Stimulated activated CD8-positive, alpha-beta memory T cell treated with anti-CD3 and anti-CD28 coated beads, Interleukin-7, amount 100 ng/mL, for 48 hours (primary cell): ENCODE data around the gene STARD7.
"Not testable (repeated sequence)": the region's sequence is repeated elsewhere in the genome, so short reads cannot be mapped to it uniquely, and the experiment has no call there.

Experiments used
- DNase-seq, 2 donors: peaks; one replicate each; pipeline ENCODE4 v3.0.0-alpha.2; 2020; ENCODE audit warnings: low read depth in 1 of 2; ENCODE audit errors: extremely low read depth in 1 of 2

Gene STARD7

DNA sequence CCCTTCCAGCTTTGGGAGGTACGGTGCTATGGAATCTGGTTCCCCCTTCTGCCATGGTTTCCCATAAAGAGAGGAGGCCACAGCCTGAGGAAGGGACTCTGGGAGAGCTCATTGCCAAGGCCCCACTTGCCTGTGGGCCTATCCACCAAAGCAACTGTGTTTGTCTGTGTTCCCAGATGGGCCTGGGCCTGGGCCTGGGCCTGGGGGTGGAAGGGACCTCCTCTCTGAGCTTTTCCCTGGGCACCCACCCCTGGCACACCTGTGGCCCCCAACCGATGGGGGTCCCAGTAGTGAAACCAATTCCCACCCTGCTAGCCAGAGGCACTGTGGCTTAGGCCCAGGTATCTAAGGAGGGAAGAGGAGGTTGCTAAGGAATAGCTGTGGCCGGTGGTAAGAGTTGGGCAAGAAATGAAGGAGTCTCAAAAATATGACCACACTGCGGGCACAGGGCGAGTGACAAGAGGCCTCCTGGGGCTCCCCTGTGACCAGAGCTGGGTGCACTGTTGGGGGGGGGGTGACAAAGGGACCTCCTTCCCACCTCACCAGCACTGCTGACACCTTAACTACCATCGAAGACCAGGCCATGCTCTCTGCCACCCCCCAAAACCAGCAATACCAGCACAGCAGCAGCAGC is 58.5 kb downstream of the STARD7 start:
- DNase-seq, result no peak

DNA sequence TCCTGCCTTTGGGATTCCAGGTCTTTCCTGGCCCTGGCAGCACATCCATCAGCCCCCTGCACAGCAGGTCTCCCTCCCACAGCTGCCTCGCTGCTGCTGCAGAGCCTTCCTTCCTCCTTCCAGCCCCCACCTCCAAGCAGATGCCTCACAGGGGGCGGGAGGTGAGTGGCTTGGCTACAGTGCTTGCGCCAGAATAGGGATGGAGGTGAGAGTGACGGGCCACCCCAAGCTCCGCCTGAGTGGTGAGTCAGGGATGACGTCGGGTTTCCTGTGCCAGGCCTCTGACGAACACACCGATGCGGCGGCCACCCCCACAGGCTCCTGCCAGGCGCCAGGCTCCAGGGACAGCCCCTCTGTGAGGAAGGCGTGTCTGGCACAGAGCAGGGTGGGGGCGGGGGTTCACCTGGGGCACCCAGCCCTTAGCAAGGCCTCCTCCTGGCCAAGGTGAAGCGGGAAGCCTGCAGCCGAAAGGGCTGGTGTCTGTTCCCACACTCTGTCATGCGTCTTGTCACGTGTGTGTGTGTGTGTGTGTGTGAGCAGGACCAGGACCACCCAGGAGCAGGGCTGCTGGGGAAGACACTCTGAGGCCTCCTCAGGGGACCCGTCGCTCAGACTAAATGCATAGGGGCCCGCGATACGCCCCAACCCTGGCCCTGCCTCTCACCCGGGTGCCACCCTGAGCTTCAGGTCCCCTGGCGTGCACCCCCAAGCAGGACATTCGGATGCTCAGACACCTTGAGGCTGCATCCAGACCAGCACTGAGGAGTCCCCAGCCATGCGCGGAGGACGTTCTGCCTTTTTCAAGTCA is 60.0 kb downstream of the STARD7 start:
- DNase-seq, result peak; percentile 94 to 99

DNA sequence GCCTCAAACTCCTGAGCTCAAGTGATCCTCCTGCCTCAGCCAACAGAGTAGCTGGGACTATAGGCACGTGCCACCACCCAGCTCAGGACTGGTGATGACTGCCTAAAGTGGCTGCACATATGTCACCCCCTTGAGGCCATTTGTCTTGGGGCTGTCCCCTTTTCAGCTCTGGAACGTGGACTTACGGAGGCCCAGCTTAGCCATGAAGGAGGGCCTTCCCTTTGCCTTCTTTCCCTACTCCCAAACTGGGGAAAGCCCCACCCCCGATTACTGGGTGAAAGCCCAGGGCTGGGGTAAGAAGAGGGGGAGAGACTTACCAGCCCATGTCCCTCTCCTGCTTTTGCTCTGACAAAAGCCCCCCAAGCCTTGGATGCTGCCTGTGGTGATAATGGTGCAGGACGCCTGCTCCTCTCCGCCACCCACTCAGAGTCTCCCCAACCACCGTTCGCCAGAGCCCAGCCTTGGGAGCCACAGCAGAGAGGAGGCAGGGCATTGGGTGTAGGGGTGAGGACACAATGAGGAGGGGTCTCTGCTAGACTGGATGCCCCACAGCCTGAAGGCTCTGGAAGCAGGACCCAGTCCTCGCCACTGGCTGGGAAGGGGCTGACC is 60.9 kb downstream of the STARD7 start:
- no peak for DNase-seq

DNA sequence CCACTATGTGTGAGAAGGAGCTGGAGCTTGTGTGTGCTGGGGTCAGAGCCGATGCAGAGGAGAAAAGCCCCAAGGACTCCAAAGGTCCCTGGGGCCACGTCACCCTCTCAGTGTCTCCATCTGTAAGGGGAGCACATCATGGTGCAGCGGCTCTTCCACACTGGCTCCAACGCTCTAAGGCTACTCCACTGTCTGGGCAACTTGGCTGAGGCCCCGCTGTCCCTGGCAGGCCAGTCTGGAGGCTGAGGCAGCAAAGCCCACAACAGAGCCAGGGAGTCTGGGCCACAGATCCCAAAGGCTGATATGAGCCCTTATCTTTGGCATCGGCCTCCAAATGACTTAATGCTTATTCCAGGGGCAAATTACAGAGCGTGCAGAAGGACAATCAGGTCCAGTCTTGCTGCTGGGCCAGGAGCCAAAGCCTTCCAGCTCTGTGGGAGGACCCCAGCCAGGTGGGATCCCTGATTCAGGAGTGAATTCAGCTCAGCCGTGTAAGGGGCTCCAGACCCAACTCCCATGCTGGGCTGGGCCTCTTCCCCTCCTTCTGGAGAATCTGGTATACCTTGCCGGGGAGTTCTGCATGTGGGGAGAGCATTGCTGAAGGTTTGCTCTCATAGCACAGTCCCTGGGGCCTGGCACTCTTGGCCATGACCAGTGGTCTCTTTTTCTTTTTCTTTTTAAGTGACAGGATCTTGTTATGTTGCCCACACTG is 61.6 kb downstream of the STARD7 start:
- no peak for DNase-seq

DNA sequence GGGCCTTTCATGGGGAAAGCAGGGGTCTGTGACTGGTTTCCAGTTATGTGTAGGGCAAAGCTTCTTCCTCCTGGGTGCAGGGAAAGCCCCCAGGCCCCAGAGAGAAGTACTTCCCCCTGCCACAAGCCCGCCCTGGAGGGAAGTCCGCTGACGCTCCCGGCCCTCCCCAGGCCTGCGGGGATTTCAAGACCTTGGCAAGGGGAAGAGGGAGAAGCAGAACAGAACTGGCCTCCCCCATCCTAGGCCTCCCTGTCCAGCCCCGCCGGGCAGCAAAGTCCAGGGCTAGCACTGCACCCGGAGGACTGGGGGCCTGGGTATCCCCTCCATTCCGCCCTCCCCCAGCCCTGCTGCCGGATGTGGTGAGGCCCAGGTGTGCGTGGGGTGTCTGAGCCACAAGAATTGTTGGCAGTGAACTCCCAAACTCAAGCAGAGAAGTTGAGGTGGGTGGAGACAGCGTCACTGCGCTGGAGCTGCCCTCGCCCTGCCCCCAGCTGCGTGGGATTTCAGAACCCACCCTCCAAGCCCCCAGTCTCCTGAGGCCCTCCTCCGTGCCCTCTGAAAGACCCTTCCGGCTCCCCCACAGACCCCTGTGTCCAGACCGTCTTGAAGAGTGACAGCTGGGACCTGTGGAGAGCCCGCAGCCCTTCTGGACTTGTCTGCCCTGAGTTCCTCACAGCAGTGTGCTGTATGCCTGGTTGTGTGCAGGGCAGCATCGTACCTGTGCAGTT is 62.3 kb downstream of the STARD7 start:
- peak in 1 of 2 donors; percentile 91 for DNase-seq

DNA sequence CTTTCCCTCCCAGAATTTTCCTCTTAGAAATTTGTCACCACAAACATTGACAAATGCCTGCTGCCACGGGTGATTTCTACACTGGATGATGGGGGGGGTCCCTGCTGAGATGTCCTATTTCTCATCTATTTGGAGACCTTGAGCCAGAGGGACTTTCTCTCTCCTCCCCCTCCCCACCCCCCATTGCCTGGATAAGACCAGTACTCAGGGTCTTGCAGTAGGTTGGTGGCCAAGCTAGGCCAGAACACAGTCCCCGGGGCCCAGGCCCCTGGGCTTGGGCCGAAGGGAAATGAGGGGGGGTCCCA is 62.8 kb downstream of the STARD7 start:
- no peak for DNase-seq

DNA sequence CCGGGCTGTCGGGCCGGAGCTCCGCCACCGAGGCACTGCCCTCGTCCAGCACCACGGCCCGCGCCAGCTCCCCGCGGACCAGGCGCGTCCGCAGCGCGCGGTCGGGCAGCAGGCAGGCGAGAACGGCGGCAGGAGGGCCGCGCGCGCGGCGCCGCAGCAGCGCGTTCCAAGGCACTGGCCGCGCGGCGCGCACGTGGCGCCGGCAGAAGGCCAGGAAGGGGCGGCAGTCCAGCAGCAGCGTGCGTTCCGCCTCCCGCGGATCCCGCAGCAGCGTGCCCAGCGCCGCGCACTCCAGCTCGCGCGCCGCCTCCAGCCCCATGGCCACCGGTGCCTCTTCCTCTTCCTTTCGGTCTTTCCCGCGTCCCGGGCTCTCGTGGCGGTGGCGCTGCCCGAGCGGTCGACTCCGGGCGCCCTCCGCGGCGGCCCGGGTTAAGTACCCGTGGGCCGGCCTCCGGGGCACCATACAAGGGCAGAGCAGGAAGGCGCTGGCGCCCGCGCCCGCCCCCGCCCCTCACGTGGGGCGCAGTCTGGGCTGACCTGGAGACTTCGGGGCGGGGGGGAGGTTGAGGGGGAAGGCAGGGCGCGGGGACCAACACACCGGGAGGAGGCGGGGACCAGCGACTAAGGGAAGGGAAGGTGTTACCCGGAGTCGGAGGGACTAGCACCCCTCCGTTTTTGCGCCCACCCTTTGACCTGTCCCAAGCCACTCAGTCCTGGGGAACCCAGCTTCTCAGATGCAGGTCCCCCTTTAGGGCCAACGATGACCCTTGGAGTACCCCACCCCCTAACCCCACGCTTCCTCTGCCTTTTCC is 63.4 kb downstream of the STARD7 start, which contains the start of gene DUSP2:
Gene DUSP2, minus strand, starts transcription at position 405 of the 812 bp plus-strand sequence. Its CDS starts 86 bp downstream, at position 319.
- peak; percentile 90 to 93 for DNase-seq

DNA sequence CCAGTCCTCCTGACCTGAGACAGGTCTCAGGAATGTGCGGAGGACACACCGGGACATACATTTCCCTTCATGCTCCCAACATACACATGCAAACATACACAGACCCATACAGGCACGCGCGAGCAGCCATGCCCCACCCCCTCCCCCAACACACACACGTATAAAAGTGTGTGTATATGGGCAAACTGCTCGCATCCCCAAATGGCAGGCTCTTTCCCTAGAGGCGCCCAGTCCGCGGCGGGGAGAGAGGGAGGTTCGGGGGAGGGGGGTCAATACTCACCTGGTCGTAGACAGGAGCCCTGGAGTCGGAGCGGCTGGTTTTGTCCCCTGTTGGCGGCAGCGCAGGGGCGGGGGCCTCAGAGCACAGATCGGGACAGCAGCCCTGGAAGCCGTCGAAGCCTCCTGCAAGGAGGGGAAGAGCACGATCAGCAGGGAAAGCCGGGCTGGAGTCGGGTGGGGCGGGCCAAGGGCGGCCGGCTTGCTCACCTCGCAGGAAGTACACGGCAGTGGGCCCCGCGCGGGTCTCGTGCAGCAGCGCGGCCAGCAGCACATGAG is 64.1 kb downstream of the STARD7 start:
- DNase-seq, result no peak

DNA sequence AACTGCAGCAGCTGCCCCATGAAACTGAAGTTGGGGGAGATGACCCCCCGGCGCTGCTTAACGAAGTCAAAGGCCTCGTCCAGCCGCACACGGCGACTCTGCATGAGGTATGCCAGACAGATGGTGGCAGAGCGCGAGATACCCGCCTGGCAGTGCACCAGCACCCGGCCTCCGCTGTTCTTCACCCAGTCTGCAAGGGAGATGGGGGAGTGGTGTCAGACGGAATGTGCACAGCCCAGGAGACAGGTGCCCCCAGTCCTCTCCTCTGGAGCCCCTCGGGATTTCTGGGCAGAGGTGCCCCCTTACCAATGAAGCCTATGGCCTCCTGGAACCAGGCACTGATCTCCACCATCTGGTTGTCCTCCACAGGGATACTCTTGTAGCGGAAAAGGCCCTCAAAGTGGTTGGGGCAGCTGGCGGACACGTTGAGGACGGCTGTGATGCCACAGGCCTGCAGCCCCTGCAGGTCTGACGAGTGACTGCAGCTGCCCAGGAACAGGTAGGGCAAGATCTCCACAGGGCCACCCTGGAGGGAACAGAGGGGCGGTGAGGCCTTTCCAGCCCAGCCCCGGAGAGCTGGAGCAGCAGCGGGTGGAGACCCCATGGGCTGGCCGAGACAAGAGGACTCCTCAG is 64.7 kb downstream of the STARD7 start:
- DNase-seq, result no peak

DNA sequence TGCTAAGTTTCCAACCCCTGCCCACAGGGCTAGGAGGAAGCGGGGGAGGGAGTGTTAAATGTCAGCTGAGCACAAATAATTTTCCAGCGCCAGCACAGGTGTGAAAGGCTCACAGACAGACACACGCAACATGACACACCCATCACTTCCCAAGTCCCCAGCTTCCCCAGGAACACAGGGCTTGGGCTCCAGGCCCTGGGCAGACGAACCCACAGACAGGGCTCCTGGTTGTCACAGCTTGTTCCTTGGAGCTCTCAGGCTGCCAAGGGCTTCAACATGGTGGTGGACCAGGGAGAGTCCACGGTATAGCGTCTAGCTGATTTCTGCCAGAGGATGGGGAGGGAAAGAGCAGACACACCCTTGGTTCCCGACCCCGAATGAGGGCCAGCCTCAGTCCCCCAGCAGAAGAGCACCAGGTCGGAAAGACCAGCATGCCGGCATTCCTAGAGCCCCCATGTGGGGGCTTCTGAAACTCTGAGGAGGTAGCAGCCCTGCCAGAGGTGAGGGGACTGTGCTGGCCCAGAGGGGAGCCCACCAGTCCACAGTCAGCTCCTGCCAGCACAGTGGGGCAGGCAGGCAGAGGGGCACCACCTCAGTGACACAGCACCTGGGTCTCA is 65.3 kb downstream of the STARD7 start:
- no peak for DNase-seq

DNA sequence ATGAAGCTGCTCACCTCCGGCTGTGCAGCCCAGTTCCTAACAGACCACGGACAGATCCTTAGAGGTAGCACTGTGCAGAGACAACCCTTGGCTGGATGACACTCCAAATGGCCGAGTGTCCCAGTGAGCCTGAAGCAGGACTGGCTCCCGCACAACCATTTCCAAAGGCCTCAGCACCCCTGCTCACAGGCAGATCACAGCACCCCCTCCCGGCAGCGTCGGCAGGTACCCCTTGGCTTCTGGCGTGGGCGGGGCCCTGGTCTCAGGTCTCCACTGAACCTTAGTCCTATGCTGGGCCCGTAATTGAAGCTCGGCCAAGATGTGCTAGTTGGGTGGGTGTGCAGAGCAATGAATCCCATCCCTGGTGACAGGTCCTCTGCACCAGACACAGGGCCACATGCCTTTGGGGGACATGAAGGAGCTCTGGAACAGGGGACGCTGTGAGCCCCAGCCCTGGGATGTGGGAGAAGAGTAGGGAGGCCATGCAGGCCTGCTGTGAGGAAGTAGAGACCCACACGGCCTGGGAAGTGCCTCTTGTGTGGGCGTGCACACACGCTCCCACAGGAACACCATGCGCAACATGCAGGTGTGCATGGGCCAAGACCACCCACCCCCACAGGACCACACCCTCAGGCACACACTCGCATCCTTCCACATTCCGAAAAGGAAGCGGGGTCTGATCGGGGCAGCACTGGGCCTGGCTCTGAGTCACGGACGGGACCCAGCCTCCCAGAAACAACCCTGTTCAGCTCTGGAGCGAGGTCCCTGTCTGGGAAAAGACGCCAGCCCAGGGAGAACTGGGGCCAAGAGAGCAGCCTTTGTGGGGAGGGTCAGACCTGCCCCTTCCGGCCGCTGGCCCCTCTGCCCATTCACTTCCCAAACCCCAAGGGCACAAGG is 66.2 kb downstream of the STARD7 start:
- DNase-seq, result peak in 1 of 2 donors; percentile 82

DNA sequence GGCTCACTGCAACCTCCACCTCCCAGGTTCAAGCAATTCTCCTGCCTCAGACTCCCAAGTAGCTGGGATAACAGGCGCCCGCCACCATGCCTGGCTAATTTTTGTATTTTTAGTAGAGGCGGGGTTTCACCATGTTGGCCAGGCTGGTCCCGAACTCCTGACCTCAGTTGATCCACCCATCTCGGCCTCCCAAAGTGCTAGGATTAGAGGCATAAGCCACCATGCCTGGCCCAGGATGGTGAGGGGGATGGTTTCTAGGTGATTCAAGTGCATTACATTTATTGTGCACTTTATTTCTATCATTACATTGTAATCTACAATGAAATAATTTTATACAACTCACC is 67.0 kb downstream of the STARD7 start:
- DNase-seq, result not testable (repeated sequence)

DNA sequence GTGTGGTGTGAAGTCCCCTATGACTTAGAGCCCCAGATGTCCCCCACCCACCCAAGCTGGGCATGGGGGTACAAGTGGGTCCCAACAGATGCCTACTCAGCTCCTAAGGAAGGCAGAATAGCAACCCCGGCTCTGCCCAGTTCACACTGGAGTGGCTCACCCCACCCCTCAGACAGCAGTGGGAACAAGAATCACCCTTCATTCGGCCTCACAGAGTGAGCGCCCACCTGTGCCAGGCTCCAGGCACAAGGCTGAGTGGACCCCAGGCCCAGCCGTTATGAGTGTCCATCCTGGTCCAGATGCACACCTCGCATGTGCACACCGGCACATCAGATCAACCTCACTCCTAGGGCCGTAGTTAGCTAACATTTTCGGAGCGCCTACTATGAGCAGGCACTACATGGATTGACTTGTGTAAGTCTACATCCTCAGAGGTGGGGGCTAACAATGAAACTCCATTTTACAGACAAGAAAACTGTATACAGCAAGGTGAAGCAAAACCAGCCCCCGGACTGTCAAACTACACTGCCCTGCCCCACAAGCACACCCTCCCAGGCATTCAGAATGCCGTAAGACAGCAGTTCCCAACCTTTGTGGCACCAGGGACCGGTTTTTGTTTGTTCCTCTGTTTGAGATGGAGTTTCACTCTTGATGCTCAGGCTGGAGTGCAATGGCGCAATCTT is 67.5 kb downstream of the STARD7 start:
- DNase-seq, result no peak

DNA sequence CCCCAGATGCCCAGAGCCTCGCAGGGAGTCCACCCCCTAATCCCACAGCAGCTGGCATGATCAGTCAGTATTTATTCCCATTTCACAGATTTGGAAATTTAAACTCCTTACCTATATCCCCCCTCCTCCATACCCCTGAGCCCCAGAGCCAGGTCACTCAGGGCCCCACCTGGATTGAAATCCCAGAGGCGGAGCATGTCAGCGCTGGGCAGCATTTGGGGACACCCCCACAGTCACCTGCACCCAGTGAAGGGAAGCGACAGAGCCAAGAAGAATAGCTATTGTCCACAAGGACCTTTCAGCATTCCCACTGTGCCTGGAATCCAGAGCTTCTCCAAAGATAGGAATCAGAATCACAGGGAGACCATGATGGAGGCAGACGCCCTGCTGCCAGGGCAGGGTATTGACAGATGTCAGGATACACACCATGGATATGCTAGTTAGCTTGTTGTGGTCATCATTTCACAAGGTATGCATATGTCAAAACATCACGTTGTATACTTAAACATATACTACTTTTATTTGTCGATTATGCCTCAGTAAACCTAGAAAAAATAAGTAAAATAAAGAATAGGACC is 69.4 kb downstream of the STARD7 start:
- no peak for DNase-seq

DNA sequence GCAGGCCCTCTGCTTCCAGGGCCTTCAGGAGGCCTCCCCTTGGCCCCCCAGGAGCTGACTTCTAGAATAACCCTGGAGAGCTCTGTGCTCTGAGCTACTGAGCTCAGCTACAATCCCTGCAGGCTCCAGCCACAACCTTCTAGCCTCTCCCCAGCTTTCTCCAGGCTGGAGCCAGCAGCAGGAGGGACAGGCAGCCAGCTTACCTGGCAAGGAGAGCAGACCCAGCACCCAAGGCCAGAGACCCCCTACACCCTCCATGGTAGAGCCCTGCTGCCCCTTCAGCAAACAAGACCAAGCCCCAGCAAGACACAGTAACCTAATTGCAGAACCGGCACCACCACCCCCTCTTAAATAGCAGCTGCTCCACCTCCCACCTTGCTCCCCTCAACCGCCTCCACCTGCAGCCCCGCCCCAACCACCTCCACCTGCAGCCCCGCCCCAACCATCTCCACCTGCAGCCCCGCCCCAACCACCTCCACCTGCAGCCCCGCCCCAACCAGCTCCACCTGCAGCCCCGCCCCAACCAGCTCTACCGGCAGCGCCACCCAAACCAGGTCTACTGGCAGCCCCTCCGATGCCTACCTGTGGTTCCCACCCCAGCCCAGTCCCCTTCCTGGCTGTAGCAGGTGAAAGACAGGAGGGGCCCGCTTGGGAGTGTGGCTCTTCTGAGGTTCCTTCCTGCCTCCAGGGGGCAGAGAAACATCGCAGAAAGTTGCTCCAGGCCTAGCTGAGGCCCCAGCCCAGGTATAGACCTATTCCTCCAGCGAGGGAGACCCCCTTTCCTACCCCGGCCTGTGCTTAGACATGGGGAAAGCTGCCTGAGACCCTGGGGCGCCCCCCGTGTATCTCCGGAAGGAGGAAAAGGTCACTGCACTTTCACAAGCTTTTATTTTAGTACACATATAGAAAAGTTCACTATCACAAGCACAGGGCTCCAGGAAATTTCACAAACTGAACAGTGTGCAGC is 70.2 kb downstream of the STARD7 start, which contains the start of gene ASTL:
Gene ASTL, minus strand, starts transcription at position 324 of the 967 bp plus-strand sequence. Its CDS starts 66 bp downstream, at position 258.
- no peak for DNase-seq
